Prostate gland (tissue), 2 donors: ENCODE measurements around the gene CDK19.

ENCODE experiments used
- CTCF ChIP-seq, 4 experiments: fragments of 200-600 bp in 2 of 4; fragments of 450-650 bp in 2 of 4; sonication (generic) in 2 of 4; IDR thresholded peaks; 1 replicate in 3 of 4; 2 replicates in 1 of 4; pipeline ENCODE4 v1.5.1; 2016 to 2019; ENCODE audit warnings: antibody characterized with exemption in 4 of 4, mild to moderate bottlenecking in 2 of 4, moderate library complexity in 2 of 4
- POLR2A ChIP-seq: fragments of 450-650 bp; IDR thresholded peaks from one replicate; pipeline ENCODE4 v1.6.1; 2016; ENCODE audit warnings: antibody characterized with exemption, mild to moderate bottlenecking
- POLR2AphosphoS5 ChIP-seq: sonication (generic); formaldehyde crosslinking; IDR thresholded peaks from one replicate; pipeline ENCODE4 v1.6.1; 2017; ENCODE audit warnings: antibody characterized with exemption

- TF ChIP-seq POLR2A (no peak), CTCF (IDR thresholded peaks at IDR 0.05) (no peak), POLR2AphosphoS5 (no peak)
These were observed 209.1 kb downstream of the CDK19 start for GRCh38 chr6:110606151-110606550.
